DND-41 (cell line): Measurements from ENCODE around the gene BIRC3.

ENCODE experiments used
- ATAC-seq: fragments of 200-7000 bp; cut with Tn5 transposase; 3 replicates; pipeline ENCODE4 v1.9.1; 2021; ENCODE audit warnings: low read depth; ENCODE audit not compliant: insufficient read depth
- DNase-seq: peaks from one replicate; pipeline ENCODE4 v3.0.0-alpha.2; 2020
- H2AFZ ChIP-seq: 2 replicates; pipeline ENCODE4 v1.6.0; 2012; ENCODE audit warnings: low read depth, low read length
- H3K27ac ChIP-seq: 2 replicates; pipeline ENCODE4 v1.5.1; 2012; ENCODE audit warnings: low read length, inconsistent platforms
- H3K27me3 ChIP-seq: fragments of 200-600 bp; sonication (generic); 2 replicates; pipeline ENCODE4 v1.6.0; 2012; ENCODE audit warnings: low read length, mild to moderate bottlenecking, inconsistent platforms; ENCODE audit not compliant: insufficient read depth, poor library complexity
- H3K36me3 ChIP-seq: 2 replicates; pipeline ENCODE4 v1.5.1; 2012; ENCODE audit warnings: low read length, inconsistent platforms; ENCODE audit not compliant: insufficient read depth
- H3K4me1 ChIP-seq: 2 replicates; pipeline ENCODE4 v1.5.1; 2012; ENCODE audit warnings: mild to moderate bottlenecking, low read length; ENCODE audit not compliant: insufficient read depth
- H3K4me2 ChIP-seq: 2 replicates; pipeline ENCODE4 v1.6.0; 2012; ENCODE audit warnings: mild to moderate bottlenecking, moderate library complexity, low read length, inconsistent platforms; ENCODE audit not compliant: insufficient read depth
- H3K4me3 ChIP-seq, 2 experiments: fragments of 200-600 bp in 1 of 2; shearing (Covaris generic) in 1 of 2; 2 replicates each; pipeline ENCODE4 v1.5.1; 2012 to 2016; ENCODE audit warnings: inconsistent platforms in 2 of 2, low read length in 2 of 2, mild to moderate bottlenecking in 2 of 2, low read depth in 1 of 2, moderate library complexity in 1 of 2
- H3K79me2 ChIP-seq: 2 replicates; pipeline ENCODE4 v1.6.0; 2012; ENCODE audit warnings: low read length, inconsistent platforms; ENCODE audit not compliant: insufficient read depth
- H3K9ac ChIP-seq: 2 replicates; pipeline ENCODE4 v1.6.0; 2012; ENCODE audit warnings: low read depth, mild to moderate bottlenecking, inconsistent platforms, low read length, moderate library complexity
- H3K9me3 ChIP-seq: 2 replicates; pipeline ENCODE4 v1.5.1; 2012; ENCODE audit warnings: low read length, moderate library complexity, mild to moderate bottlenecking, inconsistent platforms; ENCODE audit not compliant: insufficient read depth, severe bottlenecking
- H4K20me1 ChIP-seq: 2 replicates; pipeline ENCODE4 v1.6.0; 2012; ENCODE audit warnings: low read length; ENCODE audit not compliant: insufficient read depth
- CTCF ChIP-seq: IDR thresholded peaks from 2 replicates; pipeline ENCODE4 v1.5.1; 2012; ENCODE audit warnings: borderline replicate concordance, low read length, moderate library complexity, mild to moderate bottlenecking; ENCODE audit not compliant: poor library complexity, severe bottlenecking; ENCODE audit errors: extremely low read depth
- EZH2 ChIP-seq: IDR thresholded peaks from 3 replicates; pipeline ENCODE4 v1.6.1; 2012; ENCODE audit warnings: borderline replicate concordance, low read depth, mild to moderate bottlenecking, moderate library complexity, low read length, inconsistent platforms; ENCODE audit not compliant: severe bottlenecking

The BIRC3 gene

GRCh38 chr11:102383839-102384238, 66.6 kb downstream of the BIRC3 start:
- H3K36me3 ChIP-seq, result peaks cover 38% of the 10 kb centered on the region
- H2AFZ ChIP-seq, result no peak overlapping the region
- H3K27me3 ChIP-seq, result no peaks in the 10 kb centered on the region
- H3K27ac ChIP-seq, result no peak overlapping the region
- no peak overlapping the region for H3K4me3 ChIP-seq
- ATAC-seq (no peak), DNase-seq (no peak)
- TF ChIP-seq CTCF, result no peak
- no peak for TF ChIP-seq EZH2
- H3K79me2 ChIP-seq, result no peaks in the 10 kb centered on the region
- H3K9ac ChIP-seq, result no peak overlapping the region
- no peaks in the 10 kb centered on the region for H4K20me1 ChIP-seq
- peaks cover 30% of the 10 kb centered on the region for H3K4me1 ChIP-seq
- H3K9me3 ChIP-seq, result no peaks in the 10 kb centered on the region
- H3K4me2 ChIP-seq, result no peak overlapping the region

- DNase-seq (no peak), ATAC-seq (no peak)
- Histone ChIP-seq H3K27me3 (no peaks in the 10 kb centered on the region), H3K4me1 (peaks cover 30% of the 10 kb centered on the region), H3K4me3 (no peak overlapping the region), H3K79me2 (no peaks in the 10 kb centered on the region), H3K9me3 (no peaks in the 10 kb centered on the region), H3K36me3 (peaks cover 38% of the 10 kb centered on the region), H3K9ac (no peak overlapping the region), H3K27ac (peak overlapping the region; percentile 68; the same call in 1 of the 2 replicates), H3K4me2 (no peak overlapping the region), H4K20me1 (no peaks in the 10 kb centered on the region), H2AFZ (no peak overlapping the region)
- TF ChIP-seq EZH2 (no peak), CTCF (no peak)
Observed at GRCh38 chr11:102384419-102385079, 67.3 kb downstream of the BIRC3 start.

- no peak for TF ChIP-seq CTCF
- TF ChIP-seq EZH2, result no peak
- H2AFZ ChIP-seq, result no peak overlapping the region
- H3K9me3 ChIP-seq, result no peaks in the 10 kb centered on the region
- peak overlapping the region; percentile 68 for H3K27ac ChIP-seq
- H3K27me3 ChIP-seq, result no peaks in the 10 kb centered on the region
- H3K36me3 ChIP-seq, result peaks cover 30% of the 10 kb centered on the region
- H3K4me2 ChIP-seq, result no peak overlapping the region
- H3K79me2 ChIP-seq, result no peaks in the 10 kb centered on the region
- H3K9ac ChIP-seq, result no peak overlapping the region
- no peak for ATAC-seq
- peaks cover 30% of the 10 kb centered on the region for H3K4me1 ChIP-seq
- no peak overlapping the region for H3K4me3 ChIP-seq
- H4K20me1 ChIP-seq, result no peaks in the 10 kb centered on the region
- DNase-seq, result no peak
Observed at GRCh38 chr11:102385085-102386007, 68.1 kb downstream of the BIRC3 start.
